Endothelial cell of umbilical vein (primary cell): ENCODE results near the gene EFCAB8.

ENCODE experiments used
- EZH2 ChIP-seq: IDR thresholded peaks from 2 replicates; pipeline ENCODE4 v1.6.1; 2012; ENCODE audit warnings: borderline replicate concordance, low read depth, mild to moderate bottlenecking, moderate library complexity, low read length, inconsistent platforms; ENCODE audit not compliant: severe bottlenecking
- POLR2AphosphoS5 ChIP-seq: IDR thresholded peaks from 2 replicates; pipeline ENCODE4 v1.6.1; 2012; ENCODE audit warnings: low read depth, mild to moderate bottlenecking, control low read depth, low read length, moderate library complexity; ENCODE audit not compliant: insufficient read depth
- TF ChIP-seq, protein P1 (sequence below), 2 donors: IDR thresholded peaks; 1 replicate in 1 of 2; 2 replicates in 1 of 2; pipeline ENCODE4 v1.5.1; 2011; ENCODE audit warnings: low read length in 2 of 2, mild to moderate bottlenecking in 2 of 2, moderate library complexity in 2 of 2, control low read depth in 1 of 2, inconsistent platforms in 1 of 2, low read depth in 1 of 2; ENCODE audit not compliant: insufficient read depth in 1 of 2; ENCODE audit errors: extremely low read depth in 1 of 2

DNA sequence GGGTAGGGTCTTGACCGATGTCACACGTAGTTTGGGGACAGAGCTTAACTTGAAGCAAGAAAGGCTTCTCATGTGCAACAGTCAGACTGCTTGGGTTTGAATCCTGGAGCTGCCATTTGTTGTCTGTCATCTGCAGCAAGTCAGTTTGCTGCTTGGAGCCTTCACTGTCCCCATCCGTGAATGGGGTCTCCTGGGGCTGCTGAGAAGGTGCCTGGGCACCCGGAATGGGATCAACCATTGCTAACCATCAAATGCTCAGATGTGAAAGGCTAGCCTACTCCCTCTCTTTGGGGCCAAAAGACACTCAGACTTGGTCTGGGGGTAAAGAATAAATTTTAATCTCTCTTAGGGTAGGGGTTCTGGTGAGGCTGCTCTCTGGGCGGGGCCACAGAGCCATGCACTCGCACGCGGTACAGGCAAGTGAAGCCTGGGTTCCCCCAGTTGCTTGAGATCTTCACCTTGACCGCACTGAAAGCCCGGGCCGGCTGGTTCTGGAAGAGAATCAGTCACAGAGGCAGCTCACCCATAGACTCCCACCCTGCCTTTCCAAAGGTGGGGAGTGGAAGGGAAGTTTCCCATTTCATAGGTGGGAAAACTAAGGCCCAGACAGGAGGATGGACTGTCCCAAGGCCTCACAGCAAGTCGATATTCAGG, 124.9 kb downstream of the EFCAB8 start:
- TF ChIP-seq, protein P1, sequence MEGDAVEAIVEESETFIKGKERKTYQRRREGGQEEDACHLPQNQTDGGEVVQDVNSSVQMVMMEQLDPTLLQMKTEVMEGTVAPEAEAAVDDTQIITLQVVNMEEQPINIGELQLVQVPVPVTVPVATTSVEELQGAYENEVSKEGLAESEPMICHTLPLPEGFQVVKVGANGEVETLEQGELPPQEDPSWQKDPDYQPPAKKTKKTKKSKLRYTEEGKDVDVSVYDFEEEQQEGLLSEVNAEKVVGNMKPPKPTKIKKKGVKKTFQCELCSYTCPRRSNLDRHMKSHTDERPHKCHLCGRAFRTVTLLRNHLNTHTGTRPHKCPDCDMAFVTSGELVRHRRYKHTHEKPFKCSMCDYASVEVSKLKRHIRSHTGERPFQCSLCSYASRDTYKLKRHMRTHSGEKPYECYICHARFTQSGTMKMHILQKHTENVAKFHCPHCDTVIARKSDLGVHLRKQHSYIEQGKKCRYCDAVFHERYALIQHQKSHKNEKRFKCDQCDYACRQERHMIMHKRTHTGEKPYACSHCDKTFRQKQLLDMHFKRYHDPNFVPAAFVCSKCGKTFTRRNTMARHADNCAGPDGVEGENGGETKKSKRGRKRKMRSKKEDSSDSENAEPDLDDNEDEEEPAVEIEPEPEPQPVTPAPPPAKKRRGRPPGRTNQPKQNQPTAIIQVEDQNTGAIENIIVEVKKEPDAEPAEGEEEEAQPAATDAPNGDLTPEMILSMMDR (IDR thresholded peaks at IDR 0.05; ENCODE audit: extremely low read depth in 1 of 2, insufficient read depth in 1 of 2, low read depth in 1 of 2, low read length in 2 of 2): no peak
- no peak for TF ChIP-seq POLR2AphosphoS5
- TF ChIP-seq EZH2: no peak
